ENCODE data around the gene NEUROD1. TPM values are rescaled to one million over a fixed set of nuclear protein-coding genes. Genes with fewer than 3 reads are reported as not detected.

NEUROD1 gene
- total RNA-seq, 1 donor from 2014 or later = not detected

- no peak for DNase-seq (ENCODE audit: low read depth in 2 of 2)
These were observed 37.2 kb downstream of the NEUROD1 start for GRCh38 chr2:181643151-181643550.

DNA sequence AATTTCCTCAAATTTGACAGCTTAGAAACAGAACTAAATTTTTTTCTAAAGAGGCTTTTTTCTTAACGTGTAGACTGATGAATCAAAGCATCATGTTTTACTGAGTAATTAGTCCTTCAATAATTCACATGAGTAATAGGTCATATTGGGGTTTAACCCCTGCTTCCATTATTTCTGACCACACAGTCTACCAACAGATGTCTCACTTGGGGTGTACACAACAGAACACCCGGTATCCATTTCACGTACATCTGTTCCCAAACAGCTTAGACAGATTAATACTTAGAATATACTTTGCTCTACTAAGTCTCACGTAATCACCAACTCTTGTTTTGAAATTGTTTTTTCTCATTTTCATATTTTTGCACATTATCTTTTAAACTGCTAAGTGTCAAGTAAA lies 38.2 kb downstream of the NEUROD1 start:
- no peak for DNase-seq (ENCODE audit: low read depth in 2 of 2)

- DNase-seq (ENCODE audit: low read depth in 2 of 2) = no peak
These were observed 40.6 kb downstream of the NEUROD1 start for GRCh38 chr2:181639686-181640085.

GRCh38 chr2:181632733-181633401 lies 47.5 kb downstream of the NEUROD1 start:
- DNase-seq (ENCODE audit: low read depth in 2 of 2) = no peak

GRCh38 chr2:181628590-181629585 lies 51.4 kb downstream of the NEUROD1 start:
- no peak for DNase-seq (ENCODE audit: low read depth in 2 of 2)

DNA sequence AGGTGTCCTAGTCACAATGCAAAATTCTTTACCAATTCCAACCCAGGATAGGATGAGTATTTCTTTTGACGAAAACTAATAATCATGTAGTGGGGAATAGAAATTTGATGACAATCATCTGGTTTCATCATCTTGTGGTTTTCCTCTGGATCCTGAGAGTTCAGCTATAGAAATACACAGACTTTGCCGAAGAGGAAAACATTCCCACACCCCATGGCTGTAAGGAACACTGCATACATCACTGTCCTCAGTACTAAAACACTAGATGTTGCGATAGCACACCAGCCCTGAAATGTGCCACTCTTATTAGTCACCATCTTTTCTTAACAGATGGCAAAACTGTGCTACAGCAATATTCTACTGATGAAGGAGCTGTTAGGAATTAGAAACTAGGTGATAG lies 52.8 kb downstream of the NEUROD1 start:
- DNase-seq (ENCODE audit: low read depth in 2 of 2) = no peak

GRCh38 chr2:181626671-181627070 lies 53.6 kb downstream of the NEUROD1 start:
- no peak for DNase-seq (ENCODE audit: low read depth in 2 of 2)

Other genes starting within 250 kb of the NEUROD1 start
- gene ITGA4, start 223.1 kb downstream of the NEUROD1 start, total RNA-seq = 0.20 and 1.5 TPM in 2 replicates
- gene CERKL, start 23.4 kb downstream of the NEUROD1 start, total RNA-seq = not detected in 2 replicates
- gene ITPRID2, start 211.2 kb upstream of the NEUROD1 start, total RNA-seq = 135 and 184 TPM in 2 replicates